ENCODE measurements around the gene SH3BP4.

DNA sequence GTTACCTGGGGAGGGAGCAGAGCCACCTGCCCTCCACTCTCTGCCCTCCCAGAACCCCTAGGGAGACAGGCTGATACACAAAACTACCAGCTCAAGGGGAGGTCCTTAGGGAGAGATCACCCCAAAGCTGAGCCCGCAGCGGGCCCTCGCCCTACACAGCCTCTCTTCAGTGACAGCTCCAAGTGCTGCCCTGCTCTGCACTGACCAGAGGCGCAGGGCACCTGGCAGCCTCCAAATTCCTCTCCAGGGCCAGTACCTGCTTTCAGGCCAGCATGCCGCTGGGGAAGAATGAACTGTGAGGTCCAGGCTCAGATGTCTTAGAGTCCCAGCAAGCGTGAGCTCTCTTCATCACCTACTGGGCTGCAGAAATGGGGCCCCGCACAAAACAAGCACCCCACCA, 11.3 kb upstream of the SH3BP4 start:
- TF ChIP-seq POLR2AphosphoS5 (IDR thresholded peaks at IDR 0.05; ENCODE audit: low read depth, low read length) (no peak), SIN3A (IDR thresholded peaks at IDR 0.05; ENCODE audit: borderline replicate concordance, insufficient read depth, low read length) (no peak)
- TF ChIP-seq, protein P1, sequence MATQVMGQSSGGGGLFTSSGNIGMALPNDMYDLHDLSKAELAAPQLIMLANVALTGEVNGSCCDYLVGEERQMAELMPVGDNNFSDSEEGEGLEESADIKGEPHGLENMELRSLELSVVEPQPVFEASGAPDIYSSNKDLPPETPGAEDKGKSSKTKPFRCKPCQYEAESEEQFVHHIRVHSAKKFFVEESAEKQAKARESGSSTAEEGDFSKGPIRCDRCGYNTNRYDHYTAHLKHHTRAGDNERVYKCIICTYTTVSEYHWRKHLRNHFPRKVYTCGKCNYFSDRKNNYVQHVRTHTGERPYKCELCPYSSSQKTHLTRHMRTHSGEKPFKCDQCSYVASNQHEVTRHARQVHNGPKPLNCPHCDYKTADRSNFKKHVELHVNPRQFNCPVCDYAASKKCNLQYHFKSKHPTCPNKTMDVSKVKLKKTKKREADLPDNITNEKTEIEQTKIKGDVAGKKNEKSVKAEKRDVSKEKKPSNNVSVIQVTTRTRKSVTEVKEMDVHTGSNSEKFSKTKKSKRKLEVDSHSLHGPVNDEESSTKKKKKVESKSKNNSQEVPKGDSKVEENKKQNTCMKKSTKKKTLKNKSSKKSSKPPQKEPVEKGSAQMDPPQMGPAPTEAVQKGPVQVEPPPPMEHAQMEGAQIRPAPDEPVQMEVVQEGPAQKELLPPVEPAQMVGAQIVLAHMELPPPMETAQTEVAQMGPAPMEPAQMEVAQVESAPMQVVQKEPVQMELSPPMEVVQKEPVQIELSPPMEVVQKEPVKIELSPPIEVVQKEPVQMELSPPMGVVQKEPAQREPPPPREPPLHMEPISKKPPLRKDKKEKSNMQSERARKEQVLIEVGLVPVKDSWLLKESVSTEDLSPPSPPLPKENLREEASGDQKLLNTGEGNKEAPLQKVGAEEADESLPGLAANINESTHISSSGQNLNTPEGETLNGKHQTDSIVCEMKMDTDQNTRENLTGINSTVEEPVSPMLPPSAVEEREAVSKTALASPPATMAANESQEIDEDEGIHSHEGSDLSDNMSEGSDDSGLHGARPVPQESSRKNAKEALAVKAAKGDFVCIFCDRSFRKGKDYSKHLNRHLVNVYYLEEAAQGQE (IDR thresholded peaks at IDR 0.05; ENCODE audit: insufficient read depth in 1 of 2, low read depth in 2 of 2, low read length in 2 of 2): no peak
